GM12892 (cell line): ENCODE measurements around the gene LRRC15.

Source experiments
- DNase-seq: peaks from one replicate; pipeline ENCODE4 v3.0.0; 2011; ENCODE audit not compliant: insufficient read length
- FAIRE-seq: peaks from 2 replicates; lab custom pipeline; 2011; peaks lifted over from hg19 to GRCh38; lab: Jason Lieb, UNC
- POLR2A ChIP-seq: IDR thresholded peaks from 2 replicates; pipeline ENCODE4 v1.6.1; 2011; ENCODE audit warnings: low read depth, low read length, control low read depth
- POLR2AphosphoS5 ChIP-seq: IDR thresholded peaks from 2 replicates; pipeline ENCODE4 v1.6.1; 2011; ENCODE audit warnings: low read depth, low read length, control low read depth
- TAF1 ChIP-seq: IDR thresholded peaks from 2 replicates; pipeline ENCODE4 v1.6.1; 2011; ENCODE audit warnings: low read depth, mild to moderate bottlenecking, control low read depth, low read length, borderline replicate concordance

The LRRC15 gene

GRCh38 chr3:194351952-194352536 lies 17.5 kb downstream of the LRRC15 start:
- no peak for TF ChIP-seq POLR2A
- TF ChIP-seq TAF1, result no peak
- no peak for TF ChIP-seq POLR2AphosphoS5
- DNase-seq (no peak), FAIRE-seq (no peak)

- TF ChIP-seq TAF1 (no peak), POLR2AphosphoS5 (no peak), POLR2A (no peak)
- no peak for DNase-seq
- no peak for FAIRE-seq
These were observed 18.4 kb downstream of the LRRC15 start, which contains the start of gene CPN2 for GRCh38 chr3:194351080-194351672. TSS of gene CPN2 (minus strand) at chr3:194351328. CDS start at chr3:194342702, 8,626 bp downstream.

GRCh38 chr3:194350726-194351071 lies 18.8 kb downstream of the LRRC15 start:
- TF ChIP-seq POLR2AphosphoS5 (no peak), TAF1 (no peak), POLR2A (no peak)
- no peak for FAIRE-seq

GRCh38 chr3:194348354-194348753 lies 21.2 kb downstream of the LRRC15 start:
- TF ChIP-seq TAF1, result no peak
- DNase-seq, result no peak
- FAIRE-seq, result no peak

More at GRCh38 chr3:194350726-194351071, 18.8 kb downstream of the LRRC15 start:
- no peak for DNase-seq

GRCh38 chr3:194346621-194347020 lies 22.9 kb downstream of the LRRC15 start:
- TF ChIP-seq TAF1 (no peak), POLR2A (no peak), POLR2AphosphoS5 (no peak)
- FAIRE-seq (no peak), DNase-seq (no peak)

- no peak for TF ChIP-seq POLR2AphosphoS5
- TF ChIP-seq TAF1, result no peak
- no peak for TF ChIP-seq POLR2A
- FAIRE-seq (no peak), DNase-seq (no peak)
These were observed 23.5 kb downstream of the LRRC15 start for GRCh38 chr3:194346035-194346434.

GRCh38 chr3:194344012-194344411 lies 25.5 kb downstream of the LRRC15 start:
- peak; percentile 69 for DNase-seq
- TF ChIP-seq POLR2AphosphoS5 (no peak), TAF1 (no peak), POLR2A (no peak)
- no peak for FAIRE-seq

- no peak for DNase-seq
- no peak for TF ChIP-seq TAF1
These were observed 26.0 kb downstream of the LRRC15 start for GRCh38 chr3:194343561-194343893.

GRCh38 chr3:194342861-194343560 lies 26.5 kb downstream of the LRRC15 start:
- DNase-seq (no peak), FAIRE-seq (no peak)
- TF ChIP-seq TAF1 (no peak), POLR2A (no peak), POLR2AphosphoS5 (no peak)

More at GRCh38 chr3:194343561-194343893, 26.0 kb downstream of the LRRC15 start:
- no peak for FAIRE-seq

- FAIRE-seq, result no peak
- no peak for TF ChIP-seq POLR2AphosphoS5
- TF ChIP-seq POLR2A, result no peak
- no peak for TF ChIP-seq TAF1
These were observed 28.7 kb downstream of the LRRC15 start for GRCh38 chr3:194340757-194341400.

GRCh38 chr3:194339840-194340239 lies 29.7 kb downstream of the LRRC15 start:
- FAIRE-seq, result no peak
- TF ChIP-seq POLR2A, result no peak
- TF ChIP-seq POLR2AphosphoS5, result no peak
- no peak for TF ChIP-seq TAF1
- no peak for DNase-seq

More at GRCh38 chr3:194340757-194341400, 28.7 kb downstream of the LRRC15 start:
- DNase-seq, result no peak

GRCh38 chr3:194339356-194339755 lies 30.2 kb downstream of the LRRC15 start:
- DNase-seq, result no peak
- no peak for FAIRE-seq
- TF ChIP-seq POLR2AphosphoS5, result no peak
- no peak for TF ChIP-seq POLR2A
- no peak for TF ChIP-seq TAF1
